ENCODE results near the gene FBF1. TPM values are rescaled to one million over a fixed set of nuclear protein-coding genes. Genes with fewer than 3 reads are reported as not detected.

The FBF1 gene
- 3.0 to 6.2 TPM (median 4.3 TPM) in 3 replicates for polyA plus RNA-seq
- polyA plus RNA-seq (2011; ENCODE audit: low read depth), result 1.9 TPM
- 0.96 and 2.8 TPM in 2 replicates for polyA plus RNA-seq (2011; cell fraction: cytosol; rRNA removed)
- polyA plus RNA-seq (2011; cell fraction: nucleus; rRNA removed), result 14.4 and 18.6 TPM in 2 replicates
- polyA plus RNA-seq (2012; ENCODE audit: low replicate concordance), result 3.2 and 3.8 TPM in 2 replicates
- 5.6 to 8.6 TPM (median 5.7 TPM) in 3 replicates for polyA minus RNA-seq
- 4.8 TPM for polyA minus RNA-seq (2011; cell fraction: cytosol; rRNA and poly(A)+ RNA removed)
- 7.7 and 8.1 TPM in 2 replicates for polyA minus RNA-seq (2011; cell fraction: nucleus; rRNA and poly(A)+ RNA removed)

- DNase-seq (ENCODE audit: low read depth, low spot score) (peak; percentile 55), FAIRE-seq (no peak)
- TF ChIP-seq EZH2 (IDR thresholded peaks at IDR 0.05; ENCODE audit: low read length) (no peak), CTCF (optimal IDR thresholded peaks at IDR 0.05 in 1 of 3, IDR thresholded peaks at IDR 0.05 in 1 of 3, conservative IDR thresholded peaks at IDR 0.05 in 1 of 3; ENCODE audit: extremely low read depth in 1 of 3, insufficient read depth in 2 of 3, low read length in 3 of 3) (peak in 1 of 3 experiments; percentile 17)
- H3K27me3 ChIP-seq (ENCODE audit: control insufficient read depth, extremely low read depth, insufficient read depth, low read length), result no peaks in the 10 kb centered on the region
- peak within 1 kb of the TSS; percentile 91 for H3K9ac ChIP-seq (ENCODE audit: control insufficient read depth, extremely low read depth, insufficient read depth, low read length)
- no peaks in the 10 kb centered on the region for H4K20me1 ChIP-seq (ENCODE audit: control insufficient read depth, extremely low read depth, insufficient read depth, low read length)
- H3K9me3 ChIP-seq (ENCODE audit: control insufficient read depth, low read depth, low read length), result no peaks in the 10 kb centered on the region
- H3K79me2 ChIP-seq (ENCODE audit: control insufficient read depth, insufficient read depth, low read length), result no peaks in the 10 kb centered on the region
- peak within 1 kb of the TSS; percentile 97 for H3K4me2 ChIP-seq (ENCODE audit: control insufficient read depth, extremely low read depth, insufficient read depth, low read depth, low read length)
- H3K27ac ChIP-seq (ENCODE audit: control insufficient read depth, insufficient read depth, low read length), result peak within 1 kb of the TSS; percentile 70
- H3K4me3 ChIP-seq (ENCODE audit: control insufficient read depth in 2 of 3, extremely low read depth in 1 of 3, insufficient read depth in 2 of 3, low read depth in 1 of 3, low read length in 3 of 3), result peak within 1 kb of the TSS; percentile 88 to 99 (median 90)
- dilution Hi-C loops (cut with MboI; ENCODE audit: extremely low pct_ligation_motif_present, low sequenced_read_pairs), result no loop called here
- peak within 1 kb of the TSS; percentile 94 for H2AFZ ChIP-seq (ENCODE audit: control insufficient read depth, low read length)
- H3K36me3 ChIP-seq (ENCODE audit: control insufficient read depth in 2 of 2, extremely low read depth in 1 of 2, insufficient read depth in 2 of 2, low read length in 2 of 2), result peaks cover 0 to 3% of the 10 kb centered on the region in 2 experiments
- peaks cover 6% of the 10 kb centered on the region for H3K4me1 ChIP-seq (ENCODE audit: control insufficient read depth, extremely low read depth, insufficient read depth, low read length)
- H3K9me1 ChIP-seq (ENCODE audit: control insufficient read depth, extremely low read depth, insufficient read depth, low read length), result no peaks in the 10 kb centered on the region
Measured at GRCh38 chr17:75940727-75941441, at the start of gene FBF1. Gene FBF1 (minus strand): TSS chr17:75941042. CDS start chr17:75938149, 2,893 bp downstream.

- Histone ChIP-seq H3K79me2 (ENCODE audit: control insufficient read depth, insufficient read depth, low read length) (no peaks in the 10 kb centered on the region), H2AFZ (ENCODE audit: control insufficient read depth, low read length) (no peak overlapping the region), H3K36me3 (ENCODE audit: control insufficient read depth in 2 of 2, extremely low read depth in 1 of 2, insufficient read depth in 2 of 2, low read length in 2 of 2) (peaks cover 0 to 2% of the 10 kb centered on the region in 2 experiments), H3K4me1 (ENCODE audit: control insufficient read depth, extremely low read depth, insufficient read depth, low read length) (peaks cover 15% of the 10 kb centered on the region), H3K9me1 (ENCODE audit: control insufficient read depth, extremely low read depth, insufficient read depth, low read length) (no peaks in the 10 kb centered on the region), H3K9me3 (ENCODE audit: control insufficient read depth, low read depth, low read length) (no peaks in the 10 kb centered on the region), H3K27me3 (ENCODE audit: control insufficient read depth, extremely low read depth, insufficient read depth, low read length) (no peaks in the 10 kb centered on the region), H3K27ac (ENCODE audit: control insufficient read depth, insufficient read depth, low read length) (no peak overlapping the region), H3K9ac (ENCODE audit: control insufficient read depth, extremely low read depth, insufficient read depth, low read length) (no peak overlapping the region), H3K4me3 (ENCODE audit: control insufficient read depth in 2 of 3, extremely low read depth in 1 of 3, insufficient read depth in 2 of 3, low read depth in 1 of 3, low read length in 3 of 3) (no peak overlapping the region), H4K20me1 (ENCODE audit: control insufficient read depth, extremely low read depth, insufficient read depth, low read length) (no peaks in the 10 kb centered on the region), H3K4me2 (ENCODE audit: control insufficient read depth, extremely low read depth, insufficient read depth, low read depth, low read length) (no peak overlapping the region)
- DNase-seq (ENCODE audit: low read depth, low spot score) (no peak), FAIRE-seq (no peak)
- no peak for TF ChIP-seq EZH2 (IDR thresholded peaks at IDR 0.05; ENCODE audit: low read length)
- TF ChIP-seq CTCF (optimal IDR thresholded peaks at IDR 0.05 in 1 of 3, IDR thresholded peaks at IDR 0.05 in 1 of 3, conservative IDR thresholded peaks at IDR 0.05 in 1 of 3; ENCODE audit: extremely low read depth in 1 of 3, insufficient read depth in 2 of 3, low read length in 3 of 3), result no peak
- dilution Hi-C loops (cut with MboI; ENCODE audit: extremely low pct_ligation_motif_present, low sequenced_read_pairs), result no loop called here
Measured at GRCh38 chr17:75987041-75987440, 46.2 kb upstream of the FBF1 start.

Measured in keratinocyte (primary cell).